Measurements from ENCODE around the gene ATP5PF.

- TF ChIP-seq CTCF (conservative IDR thresholded peaks at IDR 0.05; ENCODE audit: low read depth, low read length) (no peak), SMC3 (IDR thresholded peaks at IDR 0.05; ENCODE audit: low read depth, low read length) (no peak), NFE2L2 (IDR thresholded peaks at IDR 0.05; ENCODE audit: low read depth, low read length) (no peak), MAFK (IDR thresholded peaks at IDR 0.05; ENCODE audit: low read depth, low read length) (no peak), MXI1 (IDR thresholded peaks at IDR 0.05; ENCODE audit: borderline replicate concordance, low read depth, low read length) (no peak), USF2 (IDR thresholded peaks at IDR 0.05; ENCODE audit: low read depth, low read length) (no peak), POLR2A (IDR thresholded peaks at IDR 0.05; ENCODE audit: low read depth, low read length) (no peak), FOS (IDR thresholded peaks at IDR 0.05; ENCODE audit: low read depth, low read length) (no peak), CHD1 (IDR thresholded peaks at IDR 0.05; ENCODE audit: low read depth, low read length) (no peak), RCOR1 (IDR thresholded peaks at IDR 0.05; ENCODE audit: insufficient replicate concordance, low read length) (no peak), MAZ (IDR thresholded peaks at IDR 0.05; ENCODE audit: borderline replicate concordance, low read depth, low read length) (no peak)
Measured at GRCh38 chr21:25757531-25757930, 22.8 kb upstream of the ATP5PF start.

Data from IMR-90 (cell line).